ENCODE measurements around the gene MRPL52.

MRPL52 gene

GRCh38 chr14:22796087-22796707 lies 33.5 kb upstream of the MRPL52 start:
- H3K27me3 ChIP-seq (ENCODE audit: insufficient read depth, low read length, poor library complexity) = peaks cover 12% of the 10 kb centered on the region
- no peak overlapping the region for H3K9ac ChIP-seq (ENCODE audit: low read depth, low read length)
- ATAC-seq (ENCODE audit: insufficient read depth, low read depth) = no peak

GRCh38 chr14:22797017-22797917 lies 32.4 kb upstream of the MRPL52 start:
- no peak overlapping the region for H3K4me2 ChIP-seq (ENCODE audit: insufficient read depth, low read length)
- H3K27ac ChIP-seq (ENCODE audit: low read length) = no peak overlapping the region
- no peaks in the 10 kb centered on the region for H3K79me2 ChIP-seq (ENCODE audit: insufficient read depth, low read length)
- no peak overlapping the region for H3K4me3 ChIP-seq (ENCODE audit: low read depth in 1 of 2, low read length in 2 of 2)
- H3K27me3 ChIP-seq (ENCODE audit: insufficient read depth, low read length, poor library complexity) = peaks cover 12% of the 10 kb centered on the region
- no peaks in the 10 kb centered on the region for H4K20me1 ChIP-seq (ENCODE audit: insufficient read depth, low read length)
- no peak overlapping the region for H3K9ac ChIP-seq (ENCODE audit: low read depth, low read length)
- TF ChIP-seq EZH2 (IDR thresholded peaks at IDR 0.05; ENCODE audit: borderline replicate concordance, low read depth, low read length, severe bottlenecking) = no peak
- no peak for TF ChIP-seq CTCF (IDR thresholded peaks at IDR 0.05; ENCODE audit: borderline replicate concordance, extremely low read depth, low read length, poor library complexity, severe bottlenecking)
- H2AFZ ChIP-seq (ENCODE audit: low read depth, low read length) = no peak overlapping the region
- DNase-seq = no peak
- H3K36me3 ChIP-seq (ENCODE audit: insufficient read depth, low read length) = no peaks in the 10 kb centered on the region
- no peak for ATAC-seq (ENCODE audit: insufficient read depth, low read depth)
- no peaks in the 10 kb centered on the region for H3K4me1 ChIP-seq (ENCODE audit: insufficient read depth, low read length)
- H3K9me3 ChIP-seq (ENCODE audit: insufficient read depth, low read length, severe bottlenecking) = no peaks in the 10 kb centered on the region

More at GRCh38 chr14:22796087-22796707, 33.5 kb upstream of the MRPL52 start:
- no peaks in the 10 kb centered on the region for H4K20me1 ChIP-seq (ENCODE audit: insufficient read depth, low read length)
- no peak for TF ChIP-seq CTCF (IDR thresholded peaks at IDR 0.05; ENCODE audit: borderline replicate concordance, extremely low read depth, low read length, poor library complexity, severe bottlenecking)
- TF ChIP-seq EZH2 (IDR thresholded peaks at IDR 0.05; ENCODE audit: borderline replicate concordance, low read depth, low read length, severe bottlenecking) = no peak
- no peaks in the 10 kb centered on the region for H3K4me1 ChIP-seq (ENCODE audit: insufficient read depth, low read length)
- DNase-seq = no peak
- H3K9me3 ChIP-seq (ENCODE audit: insufficient read depth, low read length, severe bottlenecking) = no peaks in the 10 kb centered on the region
- no peaks in the 10 kb centered on the region for H3K36me3 ChIP-seq (ENCODE audit: insufficient read depth, low read length)
- H2AFZ ChIP-seq (ENCODE audit: low read depth, low read length) = no peak overlapping the region
- no peak overlapping the region for H3K4me3 ChIP-seq (ENCODE audit: low read depth in 1 of 2, low read length in 2 of 2)
- no peak overlapping the region for H3K27ac ChIP-seq (ENCODE audit: low read length)
- no peaks in the 10 kb centered on the region for H3K79me2 ChIP-seq (ENCODE audit: insufficient read depth, low read length)
- H3K4me2 ChIP-seq (ENCODE audit: insufficient read depth, low read length) = no peak overlapping the region

- no peak for DNase-seq
- H3K4me1 ChIP-seq (ENCODE audit: insufficient read depth, low read length) = no peaks in the 10 kb centered on the region
- ATAC-seq (ENCODE audit: insufficient read depth, low read depth) = no peak
- H3K9ac ChIP-seq (ENCODE audit: low read depth, low read length) = no peak overlapping the region
- H3K4me3 ChIP-seq (ENCODE audit: low read depth in 1 of 2, low read length in 2 of 2) = no peak overlapping the region
- H3K79me2 ChIP-seq (ENCODE audit: insufficient read depth, low read length) = no peaks in the 10 kb centered on the region
- H3K27ac ChIP-seq (ENCODE audit: low read length) = no peak overlapping the region
- no peaks in the 10 kb centered on the region for H4K20me1 ChIP-seq (ENCODE audit: insufficient read depth, low read length)
- no peak overlapping the region for H2AFZ ChIP-seq (ENCODE audit: low read depth, low read length)
- peaks cover 14% of the 10 kb centered on the region for H3K27me3 ChIP-seq (ENCODE audit: insufficient read depth, low read length, poor library complexity)
- TF ChIP-seq EZH2 (IDR thresholded peaks at IDR 0.05; ENCODE audit: borderline replicate concordance, low read depth, low read length, severe bottlenecking) = no peak
- no peak for TF ChIP-seq CTCF (IDR thresholded peaks at IDR 0.05; ENCODE audit: borderline replicate concordance, extremely low read depth, low read length, poor library complexity, severe bottlenecking)
- no peak overlapping the region for H3K4me2 ChIP-seq (ENCODE audit: insufficient read depth, low read length)
- H3K9me3 ChIP-seq (ENCODE audit: insufficient read depth, low read length, severe bottlenecking) = no peaks in the 10 kb centered on the region
- no peaks in the 10 kb centered on the region for H3K36me3 ChIP-seq (ENCODE audit: insufficient read depth, low read length)
Measured at GRCh38 chr14:22798528-22798927, 31.2 kb upstream of the MRPL52 start.
